IMR-90 (cell line): Measurements from ENCODE around the gene LRRC1.

Experiments
- FOS ChIP-seq: fragments of 150-350 bp; IDR thresholded peaks from 2 replicates; pipeline ENCODE4 v1.6.1; 2016; ENCODE audit warnings: low read depth, low read length
- POLR2A ChIP-seq: IDR thresholded peaks from 2 replicates; pipeline ENCODE4 v1.6.1; 2012; ENCODE audit warnings: mild to moderate bottlenecking, low read depth, low read length
- RFX5 ChIP-seq: IDR thresholded peaks from 2 replicates; pipeline ENCODE4 v1.8.0; 2012; ENCODE audit warnings: low read depth, mild to moderate bottlenecking, low read length, moderate library complexity

DNA sequence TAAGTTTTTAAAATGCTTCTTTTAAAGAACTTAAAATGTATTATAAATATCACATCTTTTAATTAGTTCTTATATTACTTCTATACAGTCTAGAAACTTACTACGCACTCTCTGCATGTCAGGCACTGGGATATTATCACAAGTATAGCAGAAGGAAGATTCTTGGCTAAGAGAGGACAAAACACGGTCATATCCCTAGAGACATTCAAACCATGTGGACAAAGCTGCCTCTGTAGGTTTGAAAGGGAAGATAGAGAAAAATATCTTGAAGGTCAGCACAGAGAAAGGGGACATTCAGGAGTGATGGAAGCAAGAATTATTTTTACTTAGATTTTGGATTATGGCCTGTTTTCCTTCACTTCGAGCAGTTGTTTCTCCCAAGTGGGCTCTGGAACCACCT lies 64.1 kb downstream of the LRRC1 start:
- no peak for TF ChIP-seq FOS
- TF ChIP-seq POLR2A, result no peak
- TF ChIP-seq RFX5, result no peak
